Urinary bladder (tissue), 4 donors: ENCODE results near the gene TWF1. TPM values are rescaled to one million over a fixed set of nuclear protein-coding genes. Genes with fewer than 3 reads are reported as not detected.
"Not testable (repeated sequence)": the region's sequence is repeated elsewhere in the genome, so short reads cannot be mapped to it uniquely, and the experiment has no call there.

Experiments used
- DNase-seq: peaks from one replicate; pipeline ENCODE4 v3.0.0-alpha.2; 2015; ENCODE audit errors: extremely low spot score
- H3K27ac ChIP-seq: one replicate; pipeline ENCODE4 v1.5.1; 2013; ENCODE audit warnings: low read depth, mild to moderate bottlenecking, moderate library complexity
- H3K36me3 ChIP-seq: one replicate; pipeline ENCODE4 v1.6.1; 2013; ENCODE audit warnings: mild to moderate bottlenecking, moderate library complexity; ENCODE audit not compliant: insufficient read depth
- H3K4me1 ChIP-seq: one replicate; pipeline ENCODE4 v1.6.1; 2013; ENCODE audit warnings: mild to moderate bottlenecking, moderate library complexity; ENCODE audit not compliant: insufficient read depth
- H3K4me3 ChIP-seq: one replicate; pipeline ENCODE4 v1.5.1; 2013; ENCODE audit warnings: low read depth, low read length
- WGBS: extraction: QIAGEN DNeasy Blood & Tissue Kit; methylation state at CpG from one replicate; pipeline ENCODE4 v1.1.7; 2013; 5-methylcytosine and 5-hydroxymethylcytosine counted together
- polyA plus RNA-seq: library from polyadenylated mRNA; stranded (reverse); fragments of 200-250 nt; gene quantifications from one replicate; pipeline ENCODE4 v1.2.3, GENCODE V29; 2013
- total RNA-seq: library from RNA; depleted of rRNA; stranded (reverse); fragments of >200 nt; gene quantifications from one replicate; pipeline ENCODE4 v1.2.3, GENCODE V29; 2014
- donor health status: healthy with polysubstance abuse.
- donor health status: healthy.

TWF1 gene
- total RNA-seq, result 137 TPM
- 58.6 TPM for polyA plus RNA-seq

DNA sequence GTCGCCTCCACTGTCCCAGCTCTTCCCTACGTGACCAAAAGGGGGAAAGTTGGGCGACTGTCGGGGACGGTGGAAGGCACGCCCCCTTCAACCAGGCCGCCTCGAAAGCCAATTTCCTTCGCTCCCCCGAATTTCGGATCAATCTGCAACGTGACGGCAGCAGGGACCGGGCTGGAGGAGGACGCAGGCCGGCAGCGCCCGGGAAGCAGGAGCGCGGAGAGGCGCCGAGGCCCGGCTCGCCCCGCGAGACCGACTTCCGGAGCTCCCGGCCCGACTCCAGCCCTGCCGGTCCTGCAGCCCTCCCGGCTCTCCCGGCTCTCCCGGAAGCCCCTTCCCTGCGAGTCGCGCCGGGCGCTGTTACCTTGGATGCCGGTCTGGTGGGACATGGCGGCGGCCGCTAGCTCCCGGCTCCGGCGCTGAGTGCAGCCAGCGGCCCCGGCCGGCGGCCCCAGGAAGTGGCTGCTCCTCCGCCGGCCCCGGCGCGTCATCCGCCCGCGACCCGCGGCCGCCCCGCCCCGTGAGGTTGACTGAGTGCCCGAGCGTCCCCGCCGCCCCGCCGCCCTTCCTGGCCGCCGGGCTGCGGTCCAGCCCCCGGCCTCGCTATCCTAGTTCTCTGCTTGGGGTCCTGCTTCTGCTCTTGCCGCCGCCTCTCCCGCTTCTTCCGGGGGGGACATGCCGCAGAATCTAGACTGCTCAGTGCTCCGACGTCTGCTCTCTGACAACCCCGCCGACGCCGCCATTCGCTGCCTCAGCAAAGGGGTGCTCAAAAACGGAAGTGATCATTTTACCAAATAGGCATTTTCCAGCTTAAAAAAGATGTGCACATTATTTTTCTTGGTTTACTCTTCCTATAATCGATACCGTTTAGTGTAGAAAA is at the start of gene TWF1:
TWF1 (minus strand) TSS at position 458 of the 877 bp plus-strand sequence; CDS start at position 386, 72 bp downstream.
- Histone ChIP-seq H3K27ac (peak within 1 kb of the TSS; percentile 100), H3K4me1 (no peaks in the 10 kb centered on the region), H3K36me3 (no peaks in the 10 kb centered on the region), H3K4me3 (peak within 1 kb of the TSS; percentile 80)
- under 1% methylated on average over 89 of the region's 89 CpGs for WGBS
- peak; percentile 64 for DNase-seq

DNA sequence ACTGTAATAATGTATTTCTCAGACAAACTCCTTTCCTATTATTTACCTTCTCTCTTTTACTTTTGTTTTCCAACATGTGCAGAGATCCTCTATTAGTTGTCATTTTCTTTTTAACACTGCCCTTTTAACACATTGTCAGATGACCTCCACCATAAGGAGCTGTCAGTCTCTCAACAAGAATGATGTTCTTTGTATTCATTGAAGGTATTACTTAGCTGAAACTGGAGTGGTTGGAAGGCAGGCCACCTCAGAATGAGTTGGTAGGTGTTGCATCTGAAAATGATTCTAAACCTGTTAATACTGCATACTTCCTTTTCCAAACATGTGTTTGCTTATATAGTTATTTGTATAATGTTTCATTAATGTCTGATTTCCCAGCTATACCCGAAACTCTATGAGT is 46.6 kb upstream of the TWF1 start:
- WGBS, result 97% methylated on average over 1 of the region's 1 CpG
- DNase-seq, result no peak

GRCh38 chr12:43848786-43849185 is 42.7 kb upstream of the TWF1 start:
- no peak for DNase-seq

More for the DNA sequence above, 46.6 kb upstream of the TWF1 start:
- Histone ChIP-seq H3K4me1 (no peaks in the 10 kb centered on the region), H3K4me3 (no peak overlapping the region), H3K36me3 (no peaks in the 10 kb centered on the region), H3K27ac (no peak overlapping the region)

GRCh38 chr12:43848226-43848507 is 42.0 kb upstream of the TWF1 start:
- H3K4me3 ChIP-seq, result no peak overlapping the region
- no peaks in the 10 kb centered on the region for H3K4me1 ChIP-seq

More at GRCh38 chr12:43848786-43849185, 42.7 kb upstream of the TWF1 start:
- Histone ChIP-seq H3K27ac (no peak overlapping the region), H3K4me1 (no peaks in the 10 kb centered on the region), H3K4me3 (no peak overlapping the region), H3K36me3 (no peaks in the 10 kb centered on the region)
- 77% methylated on average over 3 of the region's 3 CpGs for WGBS

GRCh38 chr12:43847425-43848225 is 41.5 kb upstream of the TWF1 start:
- WGBS, result 83% methylated on average over 4 of the region's 4 CpGs
- not testable (repeated sequence) for H3K4me1 ChIP-seq, DNase-seq, H3K4me3 ChIP-seq, H3K36me3 ChIP-seq, H3K27ac ChIP-seq

More at GRCh38 chr12:43848226-43848507, 42.0 kb upstream of the TWF1 start:
- DNase-seq, result no peak
- no peaks in the 10 kb centered on the region for H3K36me3 ChIP-seq
- H3K27ac ChIP-seq, result no peak overlapping the region
- 83% methylated on average over 4 of the region's 4 CpGs for WGBS

DNA sequence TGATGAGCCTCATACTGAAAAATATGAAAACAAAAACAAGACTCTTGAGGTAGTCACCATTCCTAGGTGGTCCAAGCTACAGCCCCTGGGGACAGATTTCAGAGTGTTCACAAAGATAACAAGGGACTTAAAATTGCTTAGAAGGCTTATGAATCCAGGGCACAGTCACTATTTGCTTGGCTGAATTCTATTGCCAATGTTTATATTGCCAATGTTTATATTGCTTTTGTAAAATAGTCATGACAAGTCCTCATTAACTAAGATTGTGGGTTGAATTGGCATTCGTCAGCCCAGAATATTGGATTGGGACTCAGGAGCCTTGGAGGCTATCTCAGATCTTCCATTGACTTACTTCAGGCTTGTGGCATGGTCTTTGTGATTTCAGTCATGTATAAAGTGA is 36.1 kb upstream of the TWF1 start:
- WGBS, result 90% methylated on average over 1 of the region's 1 CpG
- H3K4me1 ChIP-seq, result no peaks in the 10 kb centered on the region
- no peaks in the 10 kb centered on the region for H3K36me3 ChIP-seq
- H3K27ac ChIP-seq, result no peak overlapping the region
- no peak for DNase-seq
- no peak overlapping the region for H3K4me3 ChIP-seq

DNA sequence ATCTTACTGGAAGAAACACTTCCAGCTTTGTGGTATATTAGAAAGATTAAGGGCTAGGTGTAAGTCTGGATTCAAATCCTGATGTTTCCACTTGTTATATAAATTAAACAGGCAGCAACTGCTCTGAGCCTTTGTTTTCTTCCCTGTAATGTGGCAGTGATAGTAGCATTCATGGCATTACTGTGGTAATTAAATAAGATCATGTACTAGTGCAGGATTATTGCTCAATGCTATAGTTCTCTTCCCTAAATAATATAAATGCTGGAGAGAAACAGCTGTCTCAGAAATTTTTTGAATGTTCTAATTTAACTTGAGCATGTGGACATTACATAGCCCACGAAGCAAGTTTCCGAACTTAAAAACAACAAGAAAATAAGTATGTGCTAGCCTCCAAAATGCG is 35.1 kb upstream of the TWF1 start:
- Histone ChIP-seq H3K4me1 (no peaks in the 10 kb centered on the region), H3K27ac (no peak overlapping the region), H3K36me3 (no peaks in the 10 kb centered on the region), H3K4me3 (no peak overlapping the region)
- WGBS, result 80% methylated on average over 3 of the region's 3 CpGs
- no peak for DNase-seq

- Histone ChIP-seq H3K27ac (no peak overlapping the region), H3K4me3 (no peak overlapping the region), H3K4me1 (no peaks in the 10 kb centered on the region), H3K36me3 (no peaks in the 10 kb centered on the region)
- no peak for DNase-seq
- 93% methylated on average over 4 of the region's 4 CpGs for WGBS
Observed at GRCh38 chr12:43840338-43840737, 34.2 kb upstream of the TWF1 start.

DNA sequence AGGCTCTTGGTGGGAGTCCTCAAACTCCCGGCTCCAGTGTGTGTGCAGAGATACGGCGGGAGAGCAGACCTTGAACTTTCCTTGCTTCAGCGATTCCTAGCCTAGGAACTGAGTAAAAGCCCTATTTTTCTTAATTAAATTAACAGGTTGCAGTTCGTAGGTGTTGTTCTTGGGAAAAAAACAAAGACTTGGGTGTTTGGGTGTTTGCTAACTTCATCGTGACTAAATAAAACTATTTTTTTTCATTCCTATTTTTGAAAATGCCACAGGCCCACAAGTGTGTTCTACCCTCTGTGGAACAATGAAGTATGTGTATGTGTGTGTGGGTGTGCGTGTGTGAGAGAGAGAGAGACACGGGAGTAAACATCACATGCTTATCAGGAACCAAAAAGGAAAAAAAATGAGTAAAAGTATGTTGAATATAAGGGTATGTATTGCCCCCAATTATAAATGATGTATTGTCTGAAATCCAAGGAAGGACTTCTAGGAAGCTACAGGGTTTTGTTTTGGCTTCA is 30.4 kb upstream of the TWF1 start:
- H3K4me1 ChIP-seq, result no peaks in the 10 kb centered on the region
- no peaks in the 10 kb centered on the region for H3K36me3 ChIP-seq
- peak overlapping the region; percentile 88 for H3K4me3 ChIP-seq
- 1% methylated on average over 8 of the region's 8 CpGs for WGBS
- H3K27ac ChIP-seq, result peak overlapping the region; percentile 99
- peak; percentile 29 for DNase-seq

- DNase-seq, result peak; percentile 15
- Histone ChIP-seq H3K4me3 (peak within 1 kb of the TSS; percentile 88), H3K36me3 (no peaks in the 10 kb centered on the region), H3K4me1 (no peaks in the 10 kb centered on the region), H3K27ac (peak within 1 kb of the TSS; percentile 99)
- under 1% methylated on average over 103 of the region's 103 CpGs for WGBS
Observed at GRCh38 chr12:43835656-43836474, 29.7 kb upstream of the TWF1 start, which contains the start of gene TMEM117. TMEM117 (plus strand) TSS chr12:43836081.

- Histone ChIP-seq H3K4me1 (no peaks in the 10 kb centered on the region), H3K36me3 (no peaks in the 10 kb centered on the region), H3K4me3 (peak overlapping the region; percentile 88), H3K27ac (peak overlapping the region; percentile 99)
- 35% methylated on average over 6 of the region's 6 CpGs for WGBS
- DNase-seq, result no peak
Observed at GRCh38 chr12:43835264-43835655, 29.1 kb upstream of the TWF1 start.

DNA sequence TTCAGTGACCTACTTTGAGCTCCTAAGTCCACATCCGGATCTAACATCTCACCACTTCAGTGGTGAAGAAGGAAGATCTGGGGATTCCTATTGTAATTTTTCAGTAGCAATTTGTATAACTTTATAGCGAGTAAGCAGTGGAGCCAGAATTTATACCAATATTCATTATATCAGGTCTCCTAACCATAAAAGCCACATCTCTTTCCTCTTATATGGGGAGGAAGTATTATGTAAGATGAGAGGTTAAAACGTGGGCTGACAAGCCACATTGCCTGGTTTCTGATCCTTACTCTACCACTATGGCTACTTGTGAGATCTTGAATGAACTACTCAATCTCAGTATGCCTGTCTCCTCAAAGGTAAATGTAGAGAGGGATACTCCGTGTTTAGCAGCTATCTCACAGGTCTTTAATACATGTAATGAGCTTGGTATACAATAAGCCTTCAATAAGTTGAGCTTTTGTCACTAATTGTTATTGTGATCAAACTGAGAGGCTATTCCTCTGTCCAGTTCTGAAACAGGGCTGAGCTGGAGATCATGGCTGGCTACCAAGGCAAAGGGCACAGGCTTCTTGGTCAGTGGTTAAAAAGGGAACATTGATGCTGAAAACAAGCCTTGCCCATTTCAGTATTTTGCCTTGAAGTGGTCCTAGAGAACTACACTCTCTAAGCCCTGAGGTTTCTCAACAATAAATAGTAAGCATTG is 26.5 kb upstream of the TWF1 start:
- Histone ChIP-seq H3K4me1 (no peaks in the 10 kb centered on the region), H3K4me3 (no peak overlapping the region), H3K36me3 (no peaks in the 10 kb centered on the region), H3K27ac (no peak overlapping the region)
- WGBS, result 80% methylated on average over 4 of the region's 4 CpGs
- no peak for DNase-seq

DNA sequence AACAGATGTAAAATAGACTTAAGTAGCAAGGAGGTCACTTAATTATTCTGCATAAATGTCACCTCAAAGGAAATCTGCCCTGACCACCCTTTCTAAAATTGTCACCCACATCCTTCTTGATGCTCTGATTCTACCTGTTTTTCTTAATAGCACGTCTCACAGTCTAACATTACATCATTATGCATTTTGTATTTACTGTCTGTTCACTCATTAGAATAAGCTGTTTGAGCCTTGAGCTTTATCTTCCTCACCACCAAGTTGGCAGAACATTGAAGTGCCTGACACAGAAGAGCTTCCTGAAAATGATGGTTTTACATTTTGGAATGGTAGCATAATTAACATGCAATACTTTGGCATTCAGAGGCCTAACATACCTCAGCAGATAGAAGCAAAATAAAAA is 21.0 kb upstream of the TWF1 start:
- DNase-seq, result no peak
- WGBS, result 84% methylated on average over 1 of the region's 1 CpG
- Histone ChIP-seq H3K36me3 (no peaks in the 10 kb centered on the region), H3K4me1 (no peaks in the 10 kb centered on the region), H3K27ac (no peak overlapping the region), H3K4me3 (no peak overlapping the region)
